Fibroblast of lung (primary cell): ENCODE results near the gene SLC66A3. TPM values are rescaled to one million over a fixed set of nuclear protein-coding genes. Genes with fewer than 3 reads are reported as not detected.

Experiments
- DNase-seq, 2 donors: peaks; one replicate each; pipeline versions ENCODE4 v3.0.0 to v3.0.0-alpha.2; 2010; ENCODE audit warnings: low read depth in 2 of 2
- H2AFZ ChIP-seq: 2 replicates; pipeline ENCODE4 v1.5.1; 2012; ENCODE audit warnings: low read length, control low read depth, inconsistent platforms
- H3K27ac ChIP-seq: 2 replicates; pipeline ENCODE4 v1.5.1; 2011; ENCODE audit warnings: low read length, control low read depth; ENCODE audit not compliant: insufficient read depth
- H3K27me3 ChIP-seq: 2 replicates; pipeline ENCODE4 v1.5.1; 2011; ENCODE audit warnings: mild to moderate bottlenecking, low read length; ENCODE audit not compliant: control insufficient read depth, insufficient read depth
- H3K36me3 ChIP-seq: 2 replicates; pipeline ENCODE4 v1.5.1; 2011; ENCODE audit warnings: low read length; ENCODE audit not compliant: control insufficient read depth, insufficient read depth
- H3K4me1 ChIP-seq: 2 replicates; pipeline ENCODE4 v1.5.1; 2011; ENCODE audit warnings: low read length; ENCODE audit not compliant: control insufficient read depth, insufficient read depth; ENCODE audit errors: extremely low read depth
- H3K4me2 ChIP-seq: 2 replicates; pipeline ENCODE4 v1.5.1; 2011; ENCODE audit warnings: low read length, control low read depth; ENCODE audit not compliant: insufficient read depth; ENCODE audit errors: extremely low read depth
- H3K4me3 ChIP-seq, 4 experiments: fragments of 200-600 bp in 1 of 4; sonication (generic) in 1 of 4; replicated peaks in 1 of 4; 2 replicates each; pipeline ENCODE4 v1.5.1; 2011 to 2016; ENCODE audit warnings: low read length in 4 of 4, low read depth in 3 of 4, mild to moderate bottlenecking in 3 of 4, control low read depth in 2 of 4, inconsistent platforms in 1 of 4, mixed read lengths in 1 of 4; ENCODE audit not compliant: insufficient read depth in 1 of 4; ENCODE audit errors: control extremely low read depth in 1 of 4
- H3K79me2 ChIP-seq: 2 replicates; pipeline ENCODE4 v1.5.1; 2012; ENCODE audit warnings: mild to moderate bottlenecking, low read length, inconsistent platforms; ENCODE audit not compliant: control insufficient read depth, insufficient read depth
- H3K9ac ChIP-seq: 2 replicates; pipeline ENCODE4 v1.5.1; 2011; ENCODE audit warnings: mild to moderate bottlenecking, low read length, control low read depth; ENCODE audit not compliant: insufficient read depth
- H3K9me3 ChIP-seq: 2 replicates; pipeline ENCODE4 v1.5.1; 2012; ENCODE audit warnings: low read depth, low read length; ENCODE audit not compliant: control insufficient read depth, insufficient read depth
- H4K20me1 ChIP-seq: 2 replicates; pipeline ENCODE4 v1.5.1; 2011; ENCODE audit warnings: low read length; ENCODE audit not compliant: control insufficient read depth, insufficient read depth; ENCODE audit errors: extremely low read depth
- EZH2 ChIP-seq: IDR thresholded peaks from 2 replicates; pipeline ENCODE4 v1.5.1; 2012; ENCODE audit warnings: low read length, control low read depth, mild to moderate bottlenecking; ENCODE audit errors: missing control alignments
- polyA plus RNA-seq, 2 donors: library from polyadenylated mRNA; depleted of rRNA in 1 of 2; stranded (reverse) in 1 of 2; unstranded in 1 of 2; fragments of >200 nt; gene quantifications; 2 replicates each; pipeline ENCODE4 v1.2.1, GENCODE V29; 2011 to 2012; ENCODE audit warnings: missing spikeins in 1 of 2
- total RNA-seq: library from RNA; depleted of rRNA; stranded (reverse); fragments of >200 nt; gene quantifications from 2 replicates; pipeline ENCODE4 v1.2.1, GENCODE V29; 2014
- TF ChIP-seq, protein P1 (sequence below), 2 donors: IDR thresholded peaks in 1 of 2; conservative IDR thresholded peaks in 1 of 2; 1 replicate in 1 of 2; 2 replicates in 1 of 2; pipeline ENCODE4 v1.5.1; 2011 to 2012; ENCODE audit warnings: low read length in 2 of 2, control low read depth in 1 of 2, inconsistent platforms in 1 of 2, low read depth in 1 of 2, mild to moderate bottlenecking in 1 of 2

Gene SLC66A3
- total and polyA plus RNA-seq, 2 donors (not counting 1 experiment from before 2014, with no cell fraction given) = 31.7 to 39.8 TPM

DNA sequence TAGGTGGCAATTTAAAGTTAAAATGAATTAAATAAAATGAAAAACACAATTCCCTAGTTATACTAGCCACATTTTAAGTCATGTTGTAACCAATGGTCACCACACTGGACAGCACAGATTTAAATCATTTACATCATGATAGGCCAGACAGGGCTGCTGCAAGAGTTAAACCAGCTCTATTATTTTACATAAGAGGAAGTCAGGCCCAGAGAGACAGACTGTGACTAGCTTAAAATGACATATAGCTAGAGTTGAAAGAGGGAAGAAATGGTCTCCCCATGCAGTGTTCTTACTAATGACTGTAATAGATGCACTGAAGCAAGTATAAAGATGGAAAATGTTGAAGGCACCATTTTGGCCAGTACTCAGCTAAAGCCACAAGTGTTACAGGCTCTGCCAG, 69.6 kb downstream of the SLC66A3 start:
- H3K79me2 ChIP-seq = peaks cover 1% of the 10 kb centered on the region
- H3K27ac ChIP-seq = no peak overlapping the region
- H3K36me3 ChIP-seq = peaks cover 2% of the 10 kb centered on the region
- H3K9ac ChIP-seq = no peak overlapping the region
- no peak for DNase-seq
- H3K9me3 ChIP-seq = no peaks in the 10 kb centered on the region
- H3K4me2 ChIP-seq = no peak overlapping the region
- H2AFZ ChIP-seq = no peak overlapping the region
- H3K4me3 ChIP-seq = no peak overlapping the region
- H4K20me1 ChIP-seq = no peaks in the 10 kb centered on the region
- H3K27me3 ChIP-seq = no peaks in the 10 kb centered on the region
- no peak for TF ChIP-seq EZH2
- TF ChIP-seq, protein P1, sequence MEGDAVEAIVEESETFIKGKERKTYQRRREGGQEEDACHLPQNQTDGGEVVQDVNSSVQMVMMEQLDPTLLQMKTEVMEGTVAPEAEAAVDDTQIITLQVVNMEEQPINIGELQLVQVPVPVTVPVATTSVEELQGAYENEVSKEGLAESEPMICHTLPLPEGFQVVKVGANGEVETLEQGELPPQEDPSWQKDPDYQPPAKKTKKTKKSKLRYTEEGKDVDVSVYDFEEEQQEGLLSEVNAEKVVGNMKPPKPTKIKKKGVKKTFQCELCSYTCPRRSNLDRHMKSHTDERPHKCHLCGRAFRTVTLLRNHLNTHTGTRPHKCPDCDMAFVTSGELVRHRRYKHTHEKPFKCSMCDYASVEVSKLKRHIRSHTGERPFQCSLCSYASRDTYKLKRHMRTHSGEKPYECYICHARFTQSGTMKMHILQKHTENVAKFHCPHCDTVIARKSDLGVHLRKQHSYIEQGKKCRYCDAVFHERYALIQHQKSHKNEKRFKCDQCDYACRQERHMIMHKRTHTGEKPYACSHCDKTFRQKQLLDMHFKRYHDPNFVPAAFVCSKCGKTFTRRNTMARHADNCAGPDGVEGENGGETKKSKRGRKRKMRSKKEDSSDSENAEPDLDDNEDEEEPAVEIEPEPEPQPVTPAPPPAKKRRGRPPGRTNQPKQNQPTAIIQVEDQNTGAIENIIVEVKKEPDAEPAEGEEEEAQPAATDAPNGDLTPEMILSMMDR (conservative IDR thresholded peaks at IDR 0.05 in 1 of 2, IDR thresholded peaks at IDR 0.05 in 1 of 2; ENCODE audit: low read depth in 1 of 2, low read length in 2 of 2) = no peak
- no peaks in the 10 kb centered on the region for H3K4me1 ChIP-seq

GRCh38 chr2:11227595-11227994, 72.3 kb downstream of the SLC66A3 start:
- no peak for DNase-seq
- no peak for TF ChIP-seq EZH2
- TF ChIP-seq, protein P1 (conservative IDR thresholded peaks at IDR 0.05 in 1 of 2, IDR thresholded peaks at IDR 0.05 in 1 of 2; ENCODE audit: low read depth in 1 of 2, low read length in 2 of 2) = no peak
- Histone ChIP-seq H3K4me3 (no peak overlapping the region), H3K9me3 (no peaks in the 10 kb centered on the region), H3K4me1 (no peaks in the 10 kb centered on the region), H3K27ac (no peak overlapping the region), H3K9ac (no peak overlapping the region), H3K27me3 (no peaks in the 10 kb centered on the region), H2AFZ (no peak overlapping the region), H4K20me1 (no peaks in the 10 kb centered on the region), H3K4me2 (no peak overlapping the region), H3K36me3 (no peaks in the 10 kb centered on the region), H3K79me2 (peaks cover 4% of the 10 kb centered on the region)

Other genes with a start within 250 kb of the SLC66A3 start
- gene KCNF1, start 243.5 kb upstream of the SLC66A3 start, total RNA-seq = 0.51 and 2.6 TPM in 2 replicates
- gene KCNF1, start 243.5 kb upstream of the SLC66A3 start, polyA plus RNA-seq = 0.22 and 1.7 TPM in 2 replicates
- 39.5 and 58.1 TPM in 2 replicates for gene ROCK2, start 189.2 kb downstream of the SLC66A3 start, total RNA-seq
- 21.6 and 32.0 TPM in 2 replicates for gene ROCK2, start 189.2 kb downstream of the SLC66A3 start, polyA plus RNA-seq